Activated CD8-positive, alpha-beta memory T cell treated with anti-CD3 and anti-CD28 coated beads, Interleukin-2, amount 50 U/mL, for 24 hours (primary cell): Measurements from ENCODE around the gene CELF4.
"Not testable (repeated sequence)": the region's sequence is repeated elsewhere in the genome, so short reads cannot be mapped to it uniquely, and the experiment has no call there.

Experiments
- DNase-seq: peaks from one replicate; pipeline ENCODE4 v3.0.0-alpha.2; 2020; ENCODE audit errors: extremely low read depth

Gene CELF4

GRCh38 chr18:37467002-37467662 lies 98.5 kb downstream of the CELF4 start:
- no peak for DNase-seq

GRCh38 chr18:37465958-37466357 lies 99.6 kb downstream of the CELF4 start:
- no peak for DNase-seq

DNA sequence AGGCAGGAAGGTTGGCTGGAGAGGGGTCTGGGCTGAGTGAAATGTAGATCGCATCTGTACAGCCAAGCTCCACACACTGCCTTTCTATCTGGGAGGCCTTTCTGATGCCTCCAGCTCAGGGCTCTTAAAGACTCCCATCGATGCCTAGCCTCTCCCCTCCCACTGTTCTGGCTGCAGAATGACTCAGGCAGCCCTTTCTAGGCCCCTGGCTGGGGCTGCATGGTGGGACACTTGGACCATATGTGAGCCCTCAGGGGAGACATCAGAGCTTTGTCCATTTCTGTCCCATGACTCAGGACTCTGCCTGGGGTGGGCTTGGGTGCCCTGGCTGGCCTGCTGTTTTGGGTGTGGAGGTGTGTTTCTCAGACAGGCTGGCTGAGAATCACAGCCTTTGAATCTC lies 101.3 kb downstream of the CELF4 start:
- no peak for DNase-seq

- not testable (repeated sequence) for DNase-seq
These were observed 104.3 kb downstream of the CELF4 start for GRCh38 chr18:37461329-37461728.

GRCh38 chr18:37460604-37461003 lies 105.0 kb downstream of the CELF4 start:
- DNase-seq: no peak

DNA sequence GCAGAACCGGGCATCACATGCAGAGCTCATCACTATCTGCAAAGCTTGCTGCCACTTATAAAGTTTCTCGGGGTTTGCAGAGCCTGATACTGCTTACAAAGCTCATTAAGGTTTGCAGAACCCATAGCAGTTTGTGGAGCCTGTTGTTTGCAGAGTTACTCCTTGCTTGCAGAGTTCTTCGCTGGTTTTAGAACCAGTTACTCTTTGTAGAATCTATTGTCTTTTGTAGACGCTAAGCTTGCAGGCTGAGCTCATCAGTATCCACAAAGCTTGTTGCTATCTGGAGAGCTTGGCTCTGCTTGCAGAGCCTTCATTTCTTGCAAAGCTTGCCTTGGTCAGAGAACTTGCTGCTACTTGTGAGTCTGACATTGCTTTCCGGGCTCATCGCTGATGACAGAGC lies 106.9 kb downstream of the CELF4 start:
- no peak for DNase-seq

DNA sequence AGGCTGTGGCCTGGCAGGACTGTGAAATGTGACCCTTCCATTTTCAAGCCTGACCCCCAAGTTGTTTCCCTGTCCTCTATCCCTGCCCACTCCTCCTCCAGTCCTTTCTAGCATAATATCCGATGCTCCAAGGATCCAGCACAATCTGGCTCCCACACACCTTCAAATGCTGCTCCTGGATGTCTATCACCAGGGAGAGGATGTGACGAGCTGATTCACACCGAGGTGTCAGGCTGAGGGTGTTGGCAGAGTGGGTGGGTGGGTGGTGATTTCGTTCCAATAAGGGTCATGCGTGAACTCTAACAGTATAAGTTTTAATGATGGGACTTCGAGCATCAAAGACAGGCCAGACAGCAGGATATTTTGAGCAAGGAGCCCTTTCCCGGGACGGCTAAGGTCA lies 107.8 kb downstream of the CELF4 start:
- no peak for DNase-seq

DNA sequence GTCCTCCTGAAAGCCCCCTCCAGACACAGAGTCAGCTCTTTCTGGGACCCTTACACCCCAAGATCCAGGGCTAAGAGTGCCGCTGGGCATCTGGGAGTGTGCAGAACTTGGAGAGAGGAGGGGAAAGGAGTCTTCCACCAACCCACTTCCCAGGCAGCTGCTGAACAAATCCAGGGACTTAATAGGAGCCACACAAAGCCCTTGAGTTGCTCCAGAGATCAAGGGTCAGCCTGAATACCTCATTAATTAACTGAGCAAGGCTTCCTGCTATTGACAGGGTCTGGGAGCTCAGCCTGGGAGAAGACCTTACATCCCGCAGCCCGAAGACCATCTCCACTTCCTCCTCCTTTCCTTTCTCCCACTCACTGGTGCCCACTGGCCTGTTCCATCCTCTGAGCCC lies 108.3 kb downstream of the CELF4 start:
- DNase-seq: no peak

DNA sequence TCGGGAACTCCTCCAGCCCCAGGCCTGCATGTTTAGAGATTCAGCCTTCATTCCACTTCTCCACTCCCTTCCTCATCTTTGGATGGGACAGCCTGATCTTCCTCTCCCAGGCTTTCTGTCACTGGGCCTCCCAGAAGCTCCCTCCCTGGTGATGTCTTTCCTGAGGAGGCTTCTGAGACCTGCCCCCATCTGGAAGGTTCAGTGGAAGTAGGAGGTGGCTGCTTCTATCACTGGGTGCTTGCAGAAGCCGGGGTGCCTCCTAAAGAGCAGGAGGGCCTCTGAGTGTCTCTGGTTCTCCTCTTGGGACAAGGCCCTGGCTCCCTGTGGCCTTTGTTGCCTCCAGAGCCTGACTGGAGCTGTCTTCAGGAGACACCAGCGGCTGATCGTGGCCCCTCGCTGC lies 108.7 kb downstream of the CELF4 start:
- DNase-seq: no peak

GRCh38 chr18:37456395-37456794 lies 109.2 kb downstream of the CELF4 start:
- no peak for DNase-seq

GRCh38 chr18:37453752-37454151 lies 111.8 kb downstream of the CELF4 start:
- no peak for DNase-seq

DNA sequence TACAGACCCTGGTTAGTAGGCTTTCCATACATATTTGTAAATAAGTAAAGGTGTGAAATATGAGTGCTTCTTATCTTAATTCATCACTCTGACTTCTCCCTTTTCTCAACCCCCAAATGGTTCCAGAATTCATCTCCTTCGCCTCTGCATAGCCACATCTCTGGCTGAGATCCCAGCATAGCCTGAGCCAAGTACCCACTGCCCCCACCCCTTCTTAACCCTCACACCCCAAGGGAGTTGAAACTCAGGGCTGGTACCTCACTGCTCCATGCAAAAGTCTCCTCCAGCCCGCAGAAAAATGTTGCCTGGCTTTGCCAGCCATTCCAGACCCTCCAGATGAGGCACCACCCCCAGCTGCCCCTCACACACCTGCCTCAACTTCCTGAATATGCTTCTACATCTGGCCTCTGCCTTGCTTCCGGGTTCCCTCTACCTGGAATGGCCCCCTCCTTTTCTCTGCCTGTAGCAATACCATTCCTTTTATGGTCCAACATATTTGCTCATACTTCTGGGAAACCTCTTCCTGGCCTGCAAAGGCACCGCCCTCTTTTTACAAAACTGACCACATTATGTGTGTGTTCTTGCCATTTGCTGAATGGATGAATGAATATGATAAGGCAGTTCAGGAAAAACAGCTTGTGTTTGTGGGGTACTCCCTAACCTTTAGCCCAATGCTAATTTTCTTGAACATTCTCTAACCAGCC lies 112.8 kb downstream of the CELF4 start:
- DNase-seq: no peak

DNA sequence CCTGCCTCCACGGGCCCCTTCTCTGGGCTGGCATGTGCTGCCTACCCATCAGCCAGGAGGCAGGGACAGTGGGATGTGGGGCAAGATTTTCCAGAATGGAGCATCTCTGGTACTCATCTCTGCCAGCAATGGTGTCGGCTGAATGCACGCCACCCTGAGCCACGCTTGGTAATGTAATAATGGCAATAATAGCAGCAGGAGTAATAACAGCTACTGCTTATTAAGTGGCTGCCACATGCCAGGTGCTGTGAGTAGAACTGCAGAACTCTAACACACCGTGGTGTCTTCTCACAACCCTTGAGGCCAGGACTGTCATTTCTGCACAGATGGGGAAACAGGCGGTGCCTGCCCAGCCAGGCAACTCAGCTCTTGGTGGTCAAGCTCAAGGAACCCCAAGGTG lies 113.6 kb downstream of the CELF4 start:
- no peak for DNase-seq

GRCh38 chr18:37451239-37451825 lies 114.3 kb downstream of the CELF4 start:
- DNase-seq: no peak

- no peak for DNase-seq
These were observed 115.0 kb downstream of the CELF4 start for GRCh38 chr18:37450434-37451132.

- DNase-seq: no peak
These were observed 116.0 kb downstream of the CELF4 start for GRCh38 chr18:37449618-37450017.

DNA sequence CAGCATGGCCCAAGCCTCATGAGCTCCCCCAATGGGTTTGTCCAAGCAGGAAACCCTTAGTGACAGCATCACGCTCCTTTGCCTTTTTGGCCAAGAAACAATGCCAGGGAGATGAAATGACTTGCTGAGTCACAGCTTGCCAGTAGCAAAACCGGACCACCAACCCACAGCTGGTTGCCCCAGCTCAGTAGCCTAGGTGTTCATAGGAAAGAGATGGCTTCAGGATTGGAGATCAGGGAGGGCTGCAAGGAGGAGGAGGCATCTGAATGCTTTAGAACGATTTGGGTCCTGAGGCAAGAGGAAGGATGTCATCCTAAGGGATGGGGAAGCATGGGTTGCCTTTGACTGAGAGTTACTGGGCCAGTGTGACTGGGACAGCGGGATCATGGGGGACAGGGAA lies 116.7 kb downstream of the CELF4 start:
- no peak for DNase-seq

- DNase-seq: no peak
These were observed 117.4 kb downstream of the CELF4 start for GRCh38 chr18:37447962-37448888.

GRCh38 chr18:37445836-37446235 lies 119.8 kb downstream of the CELF4 start:
- DNase-seq: no peak

DNA sequence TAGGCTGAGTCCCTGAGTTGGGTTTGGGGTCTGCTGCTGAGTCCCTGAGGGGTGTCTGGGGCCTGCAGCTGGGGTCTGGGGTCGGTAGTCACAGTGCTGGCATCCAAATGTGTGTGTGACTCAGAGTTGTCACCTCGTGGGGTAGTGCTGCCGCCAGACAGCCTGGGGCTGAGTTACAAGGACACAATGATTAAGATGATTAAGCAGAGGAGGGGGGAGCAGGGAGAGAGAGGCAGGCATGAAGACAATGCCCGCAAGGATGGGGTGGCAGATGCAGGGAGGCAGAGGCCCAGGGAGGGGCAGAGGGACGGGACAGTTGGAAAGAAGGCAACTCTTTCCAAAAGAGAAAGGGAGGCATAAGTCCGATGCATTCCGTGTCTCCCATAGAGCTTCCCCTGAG lies 120.2 kb downstream of the CELF4 start:
- DNase-seq: no peak

- no peak for DNase-seq
These were observed 122.1 kb downstream of the CELF4 start for GRCh38 chr18:37443325-37444055.
